CD4-positive, CD25-positive, alpha-beta regulatory T cell (primary cell): ENCODE measurements around the gene CD84. TPM values are rescaled to one million over a fixed set of nuclear protein-coding genes. Genes with fewer than 3 reads are reported as not detected.
A peak's percentile ranks its signal among the peaks of the same experiment; 100 is the strongest.

Source experiments
- ATAC-seq, 2 donors: fragments of 150-1000 bp; cut with Tn5 transposase; one replicate each; pipeline ENCODE4 v1.10.0; 2021; ENCODE audit warnings: low read depth in 2 of 2, moderate number of reproducible peaks in 2 of 2, moderate library complexity in 1 of 2
- DNase-seq, 3 donors: peaks; one replicate each; pipeline versions ENCODE4 v3.0.0 to v3.0.0-alpha.2; 2012 to 2022; ENCODE audit warnings: mixed read lengths in 1 of 3
- H3K27ac ChIP-seq: one replicate; pipeline ENCODE4 v1.7.0; 2013; ENCODE audit warnings: mild to moderate bottlenecking, low read length; ENCODE audit not compliant: insufficient read depth, poor library complexity, severe bottlenecking
- H3K27me3 ChIP-seq: one replicate; pipeline ENCODE4 v1.7.0; 2013; ENCODE audit warnings: low read length; ENCODE audit not compliant: control insufficient read depth, insufficient read depth
- H3K36me3 ChIP-seq: one replicate; pipeline ENCODE4 v1.7.0; 2013; ENCODE audit warnings: mild to moderate bottlenecking, low read length, moderate library complexity; ENCODE audit not compliant: control insufficient read depth, insufficient read depth
- H3K4me1 ChIP-seq: 2 replicates; pipeline ENCODE4 v1.7.0; 2013; ENCODE audit warnings: mild to moderate bottlenecking, low read length; ENCODE audit not compliant: insufficient read depth, control insufficient read depth, poor library complexity, severe bottlenecking
- H3K4me3 ChIP-seq: one replicate; pipeline ENCODE4 v1.7.0; 2013; ENCODE audit warnings: low read depth, mild to moderate bottlenecking, low read length, moderate library complexity
- H3K9me3 ChIP-seq, 2 experiments: 1 replicate in 1 of 2; 2 replicates in 1 of 2; pipeline ENCODE4 v1.7.0; 2013; ENCODE audit warnings: low read length in 2 of 2, mild to moderate bottlenecking in 1 of 2, moderate library complexity in 1 of 2; ENCODE audit not compliant: control insufficient read depth in 2 of 2
- H3K27ac Mint-ChIP-seq, 3 donors: one replicate each; pipeline ENCODE4 v1.8.0; 2020 to 2022; ENCODE audit warnings: mild to moderate bottlenecking in 3 of 3, mixed read lengths in 3 of 3, moderate library complexity in 2 of 3
- H3K27me3 Mint-ChIP-seq: one replicate; pipeline ENCODE4 v1.8.0; 2022; ENCODE audit warnings: mild to moderate bottlenecking, mixed read lengths
- H3K36me3 Mint-ChIP-seq: one replicate; pipeline ENCODE4 v1.8.0; 2020; ENCODE audit warnings: mixed read lengths
- H3K4me1 Mint-ChIP-seq, 4 donors: one replicate each; pipeline ENCODE4 v1.8.0; 2020 to 2022; ENCODE audit warnings: mixed read lengths in 4 of 4, mild to moderate bottlenecking in 1 of 4
- H3K4me3 Mint-ChIP-seq, 4 donors: one replicate each; pipeline ENCODE4 v1.8.0; 2020 to 2022; ENCODE audit warnings: mild to moderate bottlenecking in 4 of 4, mixed read lengths in 4 of 4, moderate library complexity in 3 of 4
- H3K9me3 Mint-ChIP-seq, 7 donors: one replicate each; pipeline ENCODE4 v1.8.0; 2020 to 2022; ENCODE audit warnings: mixed read lengths in 7 of 7, mild to moderate bottlenecking in 3 of 7, moderate library complexity in 2 of 7
- polyA plus RNA-seq, 4 donors: library from polyadenylated mRNA; unstranded; fragments of 300-500 nt; fragmentation: Illumina TruSeq; gene quantifications; one replicate each; pipeline ENCODE4 v1.2.3, GENCODE V29; 2021
- total RNA-seq: library from RNA; stranded (reverse); gene quantifications from one replicate; pipeline ENCODE4 v1.2.3, GENCODE V29; 2022

CD84 gene
- total and polyA plus RNA-seq, 5 donors from 2014 or later = 20.7 to 135 (median 32.8) TPM

DNA sequence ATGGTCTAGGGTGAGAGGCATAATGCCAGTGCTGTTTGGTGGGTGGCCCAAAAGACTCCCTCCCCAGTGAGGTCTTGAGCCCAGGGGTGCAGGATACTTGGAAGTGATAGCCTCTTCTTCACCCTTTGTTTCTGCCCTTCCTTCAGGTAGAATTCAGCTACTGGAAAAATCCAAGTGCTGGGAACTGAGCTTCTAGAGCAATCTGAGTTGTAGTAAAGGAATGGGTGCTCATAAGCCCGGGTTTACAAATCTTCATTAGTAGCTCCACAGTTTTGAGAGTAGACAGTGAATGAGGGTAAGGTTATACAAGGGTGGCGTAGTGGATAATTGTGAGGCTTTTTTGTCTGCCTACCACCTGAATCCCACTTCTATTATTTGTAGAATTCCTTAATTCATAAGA, 29.2 kb upstream of the CD84 start:
- Histone ChIP-seq H3K9me3 (peaks cover 0 to 3% of the 10 kb centered on the region in 2 experiments), H3K27ac (no peak overlapping the region), H3K36me3 (peaks cover 63% of the 10 kb centered on the region), H3K4me1 (peaks cover 11% of the 10 kb centered on the region), H3K27me3 (no peaks in the 10 kb centered on the region), H3K4me3 (no peak overlapping the region)
- Mint-ChIP-seq H3K4me3 (no peak overlapping the region), H3K36me3 (peaks cover 48% of the 10 kb centered on the region), H3K9me3 (peaks cover 0 to 7% (median 2%) of the 10 kb centered on the region in 7 donors), H3K27ac (peak overlapping the region in 2 of 3 donors; percentile 49 to 81), H3K27me3 (no peaks in the 10 kb centered on the region), H3K4me1 (peaks cover 8 to 35% (median 29%) of the 10 kb centered on the region in 4 donors)
- ATAC-seq (no peak), DNase-seq (no peak)

DNA sequence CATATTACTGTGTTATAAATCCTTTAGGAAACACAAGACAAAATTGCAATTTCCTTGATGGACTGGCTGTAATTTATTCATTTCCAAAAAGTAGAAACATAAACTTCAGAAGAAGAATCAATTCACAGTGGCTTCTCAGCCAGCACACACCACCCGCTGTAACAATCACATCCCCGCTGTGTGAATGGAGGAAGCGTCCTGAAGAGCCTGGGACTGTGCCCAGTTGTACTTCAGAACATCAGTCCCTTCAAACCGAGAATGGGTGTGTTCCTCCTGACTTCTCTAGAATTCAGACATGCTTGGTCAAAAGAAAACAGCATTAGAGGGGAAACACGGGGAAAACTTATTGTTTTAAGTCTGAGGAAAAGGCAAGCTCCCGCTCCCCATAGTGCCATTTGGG, 28.8 kb upstream of the CD84 start:
- Histone ChIP-seq H3K36me3 (peaks cover 59% of the 10 kb centered on the region), H3K4me3 (no peak overlapping the region), H3K4me1 (peaks cover 11% of the 10 kb centered on the region), H3K27ac (no peak overlapping the region), H3K27me3 (no peaks in the 10 kb centered on the region), H3K9me3 (peaks cover 0 to 3% of the 10 kb centered on the region in 2 experiments)
- ATAC-seq = no peak
- Mint-ChIP-seq H3K27me3 (no peaks in the 10 kb centered on the region), H3K4me1 (peaks cover 8 to 35% (median 26%) of the 10 kb centered on the region in 4 donors), H3K4me3 (no peak overlapping the region), H3K27ac (peak overlapping the region in 2 of 3 donors; percentile 49 to 81), H3K9me3 (peaks cover 0 to 7% (median 3%) of the 10 kb centered on the region in 7 donors), H3K36me3 (peaks cover 46% of the 10 kb centered on the region)
- DNase-seq = no peak

DNA sequence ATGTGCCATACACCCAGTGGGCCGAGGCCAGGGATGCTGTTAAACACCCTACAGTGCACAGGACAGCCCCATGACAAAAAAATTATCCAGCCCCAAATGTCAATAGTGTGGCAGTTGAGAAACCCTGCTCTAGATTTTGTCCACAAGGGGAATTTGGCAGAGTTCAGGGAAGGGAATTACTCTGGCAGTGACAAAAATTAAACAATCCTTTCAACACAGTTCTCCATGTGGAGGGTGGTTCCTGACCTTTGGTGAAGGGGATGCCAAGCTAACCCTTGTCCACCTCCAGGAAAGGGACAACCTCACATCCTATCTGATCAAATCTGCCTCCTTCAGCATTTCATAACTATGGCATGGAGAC, 28.4 kb upstream of the CD84 start:
- Mint-ChIP-seq H3K27me3 (no peaks in the 10 kb centered on the region), H3K9me3 (peaks cover 0 to 9% (median 4%) of the 10 kb centered on the region in 7 donors), H3K36me3 (peaks cover 47% of the 10 kb centered on the region), H3K4me3 (no peak overlapping the region), H3K4me1 (peaks cover 8 to 35% (median 26%) of the 10 kb centered on the region in 4 donors), H3K27ac (peak overlapping the region in 2 of 3 donors; percentile 42 to 78)
- Histone ChIP-seq H3K4me3 (no peak overlapping the region), H3K36me3 (peaks cover 55% of the 10 kb centered on the region), H3K27ac (peak overlapping the region; percentile 48), H3K27me3 (no peaks in the 10 kb centered on the region), H3K4me1 (peaks cover 11% of the 10 kb centered on the region), H3K9me3 (peaks cover 0 to 3% of the 10 kb centered on the region in 2 experiments)
- ATAC-seq = no peak
- DNase-seq = no peak

- peaks cover 45% of the 10 kb centered on the region for H3K36me3 Mint-ChIP-seq
- H3K4me3 ChIP-seq = no peak overlapping the region
- peaks cover 11% of the 10 kb centered on the region for H3K4me1 ChIP-seq
- DNase-seq (peak; percentile 56 to 90 (median 84)), ATAC-seq (peak; percentile 96 to 98)
- H3K27ac ChIP-seq = peak overlapping the region; percentile 48
- H3K27me3 Mint-ChIP-seq = no peaks in the 10 kb centered on the region
- H3K27me3 ChIP-seq = no peaks in the 10 kb centered on the region
- H3K4me1 Mint-ChIP-seq = peaks cover 8 to 35% (median 26%) of the 10 kb centered on the region in 4 donors
- peaks cover 0 to 3% of the 10 kb centered on the region in 2 experiments for H3K9me3 ChIP-seq
- H3K9me3 Mint-ChIP-seq = peaks cover 0 to 11% (median 4%) of the 10 kb centered on the region in 7 donors
- H3K27ac Mint-ChIP-seq = peak overlapping the region; percentile 42 to 78 (median 73)
- peaks cover 50% of the 10 kb centered on the region for H3K36me3 ChIP-seq
- H3K4me3 Mint-ChIP-seq = peak overlapping the region in 2 of 4 donors; percentile 5 to 46
Observed at GRCh38 chr1:160607011-160607671, 27.8 kb upstream of the CD84 start.

- Mint-ChIP-seq H3K9me3 (peaks cover 0 to 16% (median 7%) of the 10 kb centered on the region in 7 donors), H3K4me1 (peaks cover 8 to 35% (median 26%) of the 10 kb centered on the region in 4 donors)
- peaks cover 45% of the 10 kb centered on the region for H3K36me3 ChIP-seq
Observed at GRCh38 chr1:160606611-160607010, 27.3 kb upstream of the CD84 start.

GRCh38 chr1:160605792-160606479, 26.6 kb upstream of the CD84 start:
- Mint-ChIP-seq H3K9me3 (peaks cover 0 to 23% (median 7%) of the 10 kb centered on the region in 7 donors), H3K4me1 (peaks cover 8 to 33% (median 26%) of the 10 kb centered on the region in 4 donors), H3K4me3 (no peak overlapping the region), H3K36me3 (peaks cover 44% of the 10 kb centered on the region), H3K27me3 (peaks cover 5% of the 10 kb centered on the region), H3K27ac (peak overlapping the region in 2 of 3 donors; percentile 21 to 62)
- Histone ChIP-seq H3K27me3 (no peaks in the 10 kb centered on the region), H3K4me3 (no peak overlapping the region), H3K4me1 (peaks cover 11% of the 10 kb centered on the region), H3K27ac (no peak overlapping the region), H3K9me3 (peaks cover 4 to 5% of the 10 kb centered on the region in 2 experiments), H3K36me3 (peaks cover 38% of the 10 kb centered on the region)
- no peak for ATAC-seq
- no peak for DNase-seq

More at GRCh38 chr1:160606611-160607010, 27.3 kb upstream of the CD84 start:
- no peak for ATAC-seq
- no peak overlapping the region for H3K4me3 ChIP-seq
- peaks cover 11% of the 10 kb centered on the region for H3K4me1 ChIP-seq
- no peak for DNase-seq
- peak overlapping the region in 1 of 4 donors; percentile 46 for H3K4me3 Mint-ChIP-seq
- no peak overlapping the region for H3K27ac ChIP-seq
- H3K9me3 ChIP-seq = peaks cover 3% of the 10 kb centered on the region in 2 experiments
- H3K27ac Mint-ChIP-seq = peak overlapping the region; percentile 42 to 78 (median 73)
- H3K27me3 Mint-ChIP-seq = no peaks in the 10 kb centered on the region
- no peaks in the 10 kb centered on the region for H3K27me3 ChIP-seq
- peaks cover 49% of the 10 kb centered on the region for H3K36me3 Mint-ChIP-seq

- DNase-seq = no peak
- Mint-ChIP-seq H3K9me3 (peaks cover 0 to 28% (median 9%) of the 10 kb centered on the region in 7 donors), H3K27ac (peak overlapping the region in 2 of 3 donors; percentile 21 to 38), H3K4me3 (no peak overlapping the region), H3K36me3 (peaks cover 42% of the 10 kb centered on the region), H3K4me1 (peaks cover 8 to 32% (median 24%) of the 10 kb centered on the region in 4 donors), H3K27me3 (peaks cover 8% of the 10 kb centered on the region)
- peaks cover 31% of the 10 kb centered on the region for H3K36me3 ChIP-seq
- no peak for ATAC-seq
- no peaks in the 10 kb centered on the region for H3K27me3 ChIP-seq
- H3K27ac ChIP-seq = no peak overlapping the region
- H3K9me3 ChIP-seq = peaks cover 4 to 5% of the 10 kb centered on the region in 2 experiments
- H3K4me1 ChIP-seq = peaks cover 11% of the 10 kb centered on the region
- H3K4me3 ChIP-seq = no peak overlapping the region
Observed at GRCh38 chr1:160605205-160605604, 25.9 kb upstream of the CD84 start.
